ENCODE results near the gene DPF3. TPM values are rescaled to one million over a fixed set of nuclear protein-coding genes. Genes with fewer than 3 reads are reported as not detected.

Gene DPF3
- total RNA-seq, 1 donor from 2014 or later: 0.66 TPM

- intact Hi-C loops (cut with micrococcal nuclease): no loop called here
Observed at GRCh38 chr14:72730468-72730867, 163.4 kb downstream of the DPF3 start.

GRCh38 chr14:72726444-72726843 is 167.5 kb downstream of the DPF3 start:
- intact Hi-C loops (cut with micrococcal nuclease): no loop called here
- Mint-ChIP-seq H3K9me3 (no peaks in the 10 kb centered on the region), H3K4me3 (ENCODE audit: low read depth) (no peak overlapping the region), H3K27me3 (ENCODE audit: low read depth) (peaks cover 6% of the 10 kb centered on the region), H3K4me1 (ENCODE audit: low read depth) (no peaks in the 10 kb centered on the region), H3K27ac (no peak overlapping the region), H3K36me3 (ENCODE audit: low read depth) (no peaks in the 10 kb centered on the region)
- no peak for DNase-seq (ENCODE audit: low spot score)

More at GRCh38 chr14:72730468-72730867, 163.4 kb downstream of the DPF3 start:
- H3K9me3 Mint-ChIP-seq: no peaks in the 10 kb centered on the region
- H3K4me1 Mint-ChIP-seq (ENCODE audit: low read depth): no peaks in the 10 kb centered on the region
- H3K27me3 Mint-ChIP-seq (ENCODE audit: low read depth): peaks cover 22% of the 10 kb centered on the region
- DNase-seq (ENCODE audit: low spot score): no peak
- no peak overlapping the region for H3K27ac Mint-ChIP-seq
- no peaks in the 10 kb centered on the region for H3K36me3 Mint-ChIP-seq (ENCODE audit: low read depth)
- H3K4me3 Mint-ChIP-seq (ENCODE audit: low read depth): no peak overlapping the region

GRCh38 chr14:72723858-72724530 is 169.9 kb downstream of the DPF3 start:
- no peaks in the 10 kb centered on the region for H3K4me1 Mint-ChIP-seq (ENCODE audit: low read depth)

GRCh38 chr14:72722201-72722785 is 171.6 kb downstream of the DPF3 start:
- Mint-ChIP-seq H3K4me1 (ENCODE audit: low read depth) (peaks cover 3% of the 10 kb centered on the region), H3K9me3 (no peaks in the 10 kb centered on the region), H3K27ac (no peak overlapping the region), H3K27me3 (ENCODE audit: low read depth) (peaks cover 1% of the 10 kb centered on the region), H3K4me3 (ENCODE audit: low read depth) (no peak overlapping the region), H3K36me3 (ENCODE audit: low read depth) (no peaks in the 10 kb centered on the region)
- DNase-seq (ENCODE audit: low spot score): no peak
- intact Hi-C loops (cut with micrococcal nuclease): no loop called here

More at GRCh38 chr14:72723858-72724530, 169.9 kb downstream of the DPF3 start:
- Mint-ChIP-seq H3K36me3 (ENCODE audit: low read depth) (no peaks in the 10 kb centered on the region), H3K4me3 (ENCODE audit: low read depth) (no peak overlapping the region), H3K27me3 (ENCODE audit: low read depth) (peaks cover 6% of the 10 kb centered on the region), H3K27ac (no peak overlapping the region), H3K9me3 (no peaks in the 10 kb centered on the region)
- no peak for DNase-seq (ENCODE audit: low spot score)
- intact Hi-C loops (cut with micrococcal nuclease): no loop called here

- DNase-seq (ENCODE audit: low spot score): no peak
- no peak overlapping the region for H3K27ac Mint-ChIP-seq
- H3K27me3 Mint-ChIP-seq (ENCODE audit: low read depth): peaks cover 1% of the 10 kb centered on the region
- H3K9me3 Mint-ChIP-seq: no peaks in the 10 kb centered on the region
- no peak overlapping the region for H3K4me3 Mint-ChIP-seq (ENCODE audit: low read depth)
- intact Hi-C loops (cut with micrococcal nuclease): no loop called here
- H3K36me3 Mint-ChIP-seq (ENCODE audit: low read depth): no peaks in the 10 kb centered on the region
- peaks cover 12% of the 10 kb centered on the region for H3K4me1 Mint-ChIP-seq (ENCODE audit: low read depth)
Observed at GRCh38 chr14:72721083-72721482, 172.8 kb downstream of the DPF3 start.

GRCh38 chr14:72717220-72717619 is 176.7 kb downstream of the DPF3 start:
- H3K36me3 Mint-ChIP-seq (ENCODE audit: low read depth): no peaks in the 10 kb centered on the region
- no peaks in the 10 kb centered on the region for H3K9me3 Mint-ChIP-seq
- intact Hi-C loops (cut with micrococcal nuclease): no loop called here
- no peak overlapping the region for H3K27ac Mint-ChIP-seq
- peaks cover 6% of the 10 kb centered on the region for H3K27me3 Mint-ChIP-seq (ENCODE audit: low read depth)
- no peak overlapping the region for H3K4me3 Mint-ChIP-seq (ENCODE audit: low read depth)
- peaks cover 31% of the 10 kb centered on the region for H3K4me1 Mint-ChIP-seq (ENCODE audit: low read depth)
- no peak for DNase-seq (ENCODE audit: low spot score)

DNA sequence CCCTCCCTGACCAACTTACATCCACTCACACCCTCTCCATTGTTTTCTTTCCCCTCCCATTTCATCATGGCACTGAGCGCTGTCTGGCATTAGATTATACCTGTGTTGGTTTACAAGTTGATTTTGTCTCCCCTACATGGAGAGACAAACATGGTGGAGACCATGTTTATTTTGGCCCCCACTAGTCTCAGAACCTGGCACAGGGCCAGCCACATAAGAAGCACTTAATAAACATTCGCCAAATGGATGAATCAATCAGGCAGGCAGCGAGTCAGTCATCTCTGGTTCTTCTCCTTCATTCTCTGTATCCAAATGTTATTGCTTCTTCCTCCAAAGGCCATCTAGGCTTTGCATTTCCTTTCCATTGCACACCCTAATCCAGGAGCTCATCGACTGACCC is 177.4 kb downstream of the DPF3 start:
- Mint-ChIP-seq H3K27ac (no peak overlapping the region), H3K4me1 (ENCODE audit: low read depth) (peaks cover 31% of the 10 kb centered on the region), H3K4me3 (ENCODE audit: low read depth) (no peak overlapping the region), H3K36me3 (ENCODE audit: low read depth) (no peaks in the 10 kb centered on the region), H3K9me3 (no peaks in the 10 kb centered on the region), H3K27me3 (ENCODE audit: low read depth) (peaks cover 9% of the 10 kb centered on the region)
- DNase-seq (ENCODE audit: low spot score): no peak
- intact Hi-C loops (cut with micrococcal nuclease): no loop called here

DNA sequence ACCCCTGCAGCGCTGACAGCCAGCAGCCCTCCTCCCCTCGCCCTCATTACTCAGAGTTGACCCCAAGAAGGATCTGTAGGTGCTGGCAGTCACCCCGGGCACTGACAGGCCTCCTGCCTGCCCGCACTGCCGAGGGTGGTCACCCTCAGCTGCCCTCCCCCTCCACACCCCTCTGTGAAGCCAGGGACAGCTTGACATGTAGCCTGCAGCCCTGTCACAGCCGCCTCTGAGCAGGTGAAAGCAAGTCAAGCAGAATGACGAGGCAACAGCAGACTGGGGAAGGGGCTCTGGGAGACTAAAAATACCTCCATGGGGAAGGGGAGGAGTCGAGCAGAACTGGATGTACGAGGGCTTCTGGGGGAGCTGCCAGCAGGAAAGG is 178.1 kb downstream of the DPF3 start:
- Mint-ChIP-seq H3K9me3 (no peaks in the 10 kb centered on the region), H3K4me1 (ENCODE audit: low read depth) (peaks cover 31% of the 10 kb centered on the region), H3K27ac (no peak overlapping the region), H3K36me3 (ENCODE audit: low read depth) (no peaks in the 10 kb centered on the region), H3K27me3 (ENCODE audit: low read depth) (peaks cover 9% of the 10 kb centered on the region), H3K4me3 (ENCODE audit: low read depth) (no peak overlapping the region)
- DNase-seq (ENCODE audit: low spot score): no peak
- intact Hi-C loops (cut with micrococcal nuclease): no loop called here

DNA sequence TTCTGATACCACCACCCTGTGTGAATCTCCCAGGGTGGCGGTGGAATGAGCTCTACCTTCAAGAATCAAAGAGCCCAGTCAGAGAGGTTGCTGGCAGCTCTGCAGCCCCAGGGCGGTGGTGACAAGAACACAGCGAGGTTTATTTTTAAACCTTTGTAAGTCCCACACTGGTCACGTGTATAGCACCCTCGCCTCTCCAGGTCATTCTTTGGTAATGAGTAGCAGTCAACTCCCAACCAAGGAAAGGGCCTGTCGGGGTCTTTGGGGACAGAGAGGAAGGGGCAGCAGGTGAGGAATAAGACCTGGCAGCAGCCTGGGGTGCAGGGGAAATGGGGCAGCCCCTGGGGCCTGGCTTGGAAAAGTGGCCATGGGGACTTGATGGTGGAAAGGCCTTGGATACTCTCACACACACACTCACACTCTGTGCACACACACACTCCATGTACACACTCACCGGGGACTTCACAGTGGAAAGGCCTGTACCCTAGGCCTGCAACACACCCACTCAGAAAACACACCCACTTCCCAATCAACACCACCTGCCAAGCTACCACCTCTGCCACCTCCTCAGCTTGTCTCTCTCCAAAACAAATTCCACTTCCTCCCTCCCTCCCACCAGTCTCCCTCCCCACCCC is 178.6 kb downstream of the DPF3 start:
- intact Hi-C loops (cut with micrococcal nuclease): no loop called here
- Mint-ChIP-seq H3K27ac (no peak overlapping the region), H3K4me1 (ENCODE audit: low read depth) (peaks cover 31% of the 10 kb centered on the region), H3K36me3 (ENCODE audit: low read depth) (no peaks in the 10 kb centered on the region), H3K9me3 (no peaks in the 10 kb centered on the region), H3K27me3 (ENCODE audit: low read depth) (peaks cover 9% of the 10 kb centered on the region), H3K4me3 (ENCODE audit: low read depth) (no peak overlapping the region)
- DNase-seq (ENCODE audit: low spot score): no peak

GRCh38 chr14:72714871-72715214 is 179.1 kb downstream of the DPF3 start:
- no peak for DNase-seq (ENCODE audit: low spot score)
- intact Hi-C loops (cut with micrococcal nuclease): loop anchor here (5.0 kb wide), 1 partner anchor 198 kb away; no protein-coding TSS in a partner anchor
- H3K27ac Mint-ChIP-seq: no peak overlapping the region
- peaks cover 9% of the 10 kb centered on the region for H3K27me3 Mint-ChIP-seq (ENCODE audit: low read depth)
- no peaks in the 10 kb centered on the region for H3K9me3 Mint-ChIP-seq
- no peak overlapping the region for H3K4me3 Mint-ChIP-seq (ENCODE audit: low read depth)
- H3K4me1 Mint-ChIP-seq (ENCODE audit: low read depth): peaks cover 31% of the 10 kb centered on the region
- no peaks in the 10 kb centered on the region for H3K36me3 Mint-ChIP-seq (ENCODE audit: low read depth)

DNA sequence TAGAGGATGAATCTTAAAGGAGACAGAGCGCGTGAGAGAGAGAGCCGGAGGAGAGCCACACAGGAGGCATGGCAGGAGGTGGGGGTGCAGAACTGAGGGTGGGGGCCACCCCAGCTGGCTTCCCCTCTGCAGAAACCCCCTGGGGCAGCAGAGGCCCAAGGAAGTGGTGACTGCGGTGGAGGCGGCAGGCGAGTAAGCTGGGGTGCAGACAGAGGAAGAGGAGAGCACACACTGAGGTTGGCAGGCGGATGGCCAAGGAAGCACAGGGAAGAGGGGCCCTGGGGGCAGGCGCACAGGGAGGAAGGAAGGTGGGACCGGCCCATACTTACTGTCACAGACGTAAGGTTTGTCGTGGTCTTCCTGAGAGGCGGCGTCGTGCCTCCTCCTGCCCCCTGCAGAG is 179.8 kb downstream of the DPF3 start:
- Mint-ChIP-seq H3K27me3 (ENCODE audit: low read depth) (peaks cover 9% of the 10 kb centered on the region), H3K36me3 (ENCODE audit: low read depth) (no peaks in the 10 kb centered on the region), H3K4me1 (ENCODE audit: low read depth) (peaks cover 31% of the 10 kb centered on the region), H3K9me3 (no peaks in the 10 kb centered on the region), H3K4me3 (ENCODE audit: low read depth) (peak overlapping the region; percentile 5), H3K27ac (no peak overlapping the region)
- intact Hi-C loops (cut with micrococcal nuclease): loop anchor here (5.0 kb wide), 1 partner anchor 197 kb away; no protein-coding TSS in a partner anchor
- DNase-seq (ENCODE audit: low spot score): peak; percentile 22

GRCh38 chr14:72711936-72712335 is 182.0 kb downstream of the DPF3 start:
- intact Hi-C loops (cut with micrococcal nuclease): loop anchor here (5.0 kb wide), 1 partner anchor 195 kb away; no protein-coding TSS in a partner anchor
- H3K4me3 Mint-ChIP-seq (ENCODE audit: low read depth): no peak overlapping the region
- H3K27ac Mint-ChIP-seq: no peak overlapping the region
- H3K4me1 Mint-ChIP-seq (ENCODE audit: low read depth): peaks cover 25% of the 10 kb centered on the region
- H3K36me3 Mint-ChIP-seq (ENCODE audit: low read depth): no peaks in the 10 kb centered on the region
- no peak for DNase-seq (ENCODE audit: low spot score)
- H3K9me3 Mint-ChIP-seq: no peaks in the 10 kb centered on the region
- peaks cover 9% of the 10 kb centered on the region for H3K27me3 Mint-ChIP-seq (ENCODE audit: low read depth)

DNA sequence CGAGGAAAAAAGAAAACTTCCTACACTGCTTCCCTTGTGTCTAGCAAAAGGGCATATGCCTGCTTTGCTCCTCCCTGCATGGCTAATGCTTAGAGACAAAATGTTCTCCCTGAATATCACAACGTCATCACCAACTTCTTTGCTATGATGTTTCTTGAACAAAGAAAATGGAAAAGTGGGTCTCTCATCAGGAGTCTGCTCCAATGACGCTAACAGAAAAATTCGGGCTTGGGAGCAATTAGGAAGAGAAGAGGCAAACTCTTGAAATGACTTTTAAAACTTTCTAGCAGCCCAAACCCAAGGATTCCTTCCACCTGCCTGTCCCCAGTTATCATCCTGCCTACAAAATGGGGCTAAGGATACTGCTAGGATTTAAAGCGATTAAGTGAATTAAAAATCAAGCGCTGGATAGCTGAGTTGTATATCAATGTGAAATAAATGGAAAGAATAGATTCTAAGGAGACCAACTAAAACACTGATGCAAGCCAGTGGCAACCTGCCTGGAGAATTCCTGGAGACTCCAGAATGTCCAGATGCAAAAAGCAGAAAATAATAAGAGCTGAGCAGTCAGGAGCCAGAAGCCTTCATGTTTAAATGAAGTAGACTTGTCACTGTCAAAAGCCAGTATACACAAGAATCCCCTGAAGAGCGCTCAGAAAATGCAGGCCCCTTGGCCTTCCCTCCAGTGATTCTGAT is 183.8 kb downstream of the DPF3 start:
- Mint-ChIP-seq H3K9me3 (no peaks in the 10 kb centered on the region), H3K4me3 (ENCODE audit: low read depth) (no peak overlapping the region), H3K4me1 (ENCODE audit: low read depth) (peaks cover 21% of the 10 kb centered on the region), H3K36me3 (ENCODE audit: low read depth) (no peaks in the 10 kb centered on the region), H3K27ac (no peak overlapping the region), H3K27me3 (ENCODE audit: low read depth) (peaks cover 9% of the 10 kb centered on the region)
- no peak for DNase-seq (ENCODE audit: low spot score)
- intact Hi-C loops (cut with micrococcal nuclease): loop anchor here (5.0 kb wide), 1 partner anchor 193 kb away; no protein-coding TSS in a partner anchor

All from activated T-helper 2 cell treated with anti-CD3 and anti-CD28 coated beads, Interferon-gamma antibody, Interleukin-2, Interleukin-4, amounts not matched to agents 10 μg/mL and 5 μg/mL and 100 μg/mL, durations not matched to agents 14 hours and 24 hours and 36 hours (primary cell).